Measurements from ENCODE around the gene PCDH1.

PCDH1 gene

DNA sequence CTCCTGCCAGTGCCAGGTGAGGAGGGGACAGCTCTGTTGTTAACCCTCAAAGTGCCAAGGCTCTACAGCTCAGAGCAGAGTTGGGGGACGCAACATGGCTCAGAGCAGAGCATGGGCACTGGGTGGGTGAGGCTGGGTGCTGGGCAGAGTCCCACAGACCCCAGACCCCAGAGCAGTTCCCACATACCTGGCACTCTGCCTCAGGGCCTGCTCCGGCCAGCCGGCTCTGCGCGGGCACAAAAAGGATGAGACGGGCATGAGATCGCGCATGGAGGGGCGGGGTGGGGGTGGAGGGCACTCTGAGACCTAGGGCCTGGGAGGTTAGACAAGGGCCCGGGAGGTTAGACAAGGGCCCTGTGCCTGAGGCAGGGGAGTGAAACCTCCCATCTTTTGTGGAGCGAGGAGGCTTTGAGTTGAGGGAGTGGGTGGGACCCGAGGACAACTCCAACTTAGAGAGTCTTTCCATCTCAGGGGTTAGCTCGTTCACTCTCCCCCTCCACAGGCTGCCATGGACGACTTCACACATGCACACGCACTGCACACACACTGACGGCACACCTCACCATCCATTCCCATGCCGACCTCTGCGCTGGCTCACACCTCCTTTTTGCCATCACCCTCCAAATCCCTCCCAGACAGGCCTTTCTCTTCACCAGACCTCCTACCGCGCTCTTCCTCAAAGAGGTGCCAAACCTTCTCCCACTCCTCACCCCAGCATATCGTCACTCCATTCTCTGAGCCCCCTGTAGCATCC, 22.0 kb downstream of the PCDH1 start:
- no peak overlapping the region for H3K4me3 ChIP-seq (ENCODE audit: control insufficient read depth, low read depth, low read length)
- TF ChIP-seq, protein P1, sequence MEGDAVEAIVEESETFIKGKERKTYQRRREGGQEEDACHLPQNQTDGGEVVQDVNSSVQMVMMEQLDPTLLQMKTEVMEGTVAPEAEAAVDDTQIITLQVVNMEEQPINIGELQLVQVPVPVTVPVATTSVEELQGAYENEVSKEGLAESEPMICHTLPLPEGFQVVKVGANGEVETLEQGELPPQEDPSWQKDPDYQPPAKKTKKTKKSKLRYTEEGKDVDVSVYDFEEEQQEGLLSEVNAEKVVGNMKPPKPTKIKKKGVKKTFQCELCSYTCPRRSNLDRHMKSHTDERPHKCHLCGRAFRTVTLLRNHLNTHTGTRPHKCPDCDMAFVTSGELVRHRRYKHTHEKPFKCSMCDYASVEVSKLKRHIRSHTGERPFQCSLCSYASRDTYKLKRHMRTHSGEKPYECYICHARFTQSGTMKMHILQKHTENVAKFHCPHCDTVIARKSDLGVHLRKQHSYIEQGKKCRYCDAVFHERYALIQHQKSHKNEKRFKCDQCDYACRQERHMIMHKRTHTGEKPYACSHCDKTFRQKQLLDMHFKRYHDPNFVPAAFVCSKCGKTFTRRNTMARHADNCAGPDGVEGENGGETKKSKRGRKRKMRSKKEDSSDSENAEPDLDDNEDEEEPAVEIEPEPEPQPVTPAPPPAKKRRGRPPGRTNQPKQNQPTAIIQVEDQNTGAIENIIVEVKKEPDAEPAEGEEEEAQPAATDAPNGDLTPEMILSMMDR (conservative IDR thresholded peaks at IDR 0.05; ENCODE audit: control insufficient read depth, insufficient read depth, low read depth, low read length) = no peak
- DNase-seq (ENCODE audit: low read depth) = no peak

DNA sequence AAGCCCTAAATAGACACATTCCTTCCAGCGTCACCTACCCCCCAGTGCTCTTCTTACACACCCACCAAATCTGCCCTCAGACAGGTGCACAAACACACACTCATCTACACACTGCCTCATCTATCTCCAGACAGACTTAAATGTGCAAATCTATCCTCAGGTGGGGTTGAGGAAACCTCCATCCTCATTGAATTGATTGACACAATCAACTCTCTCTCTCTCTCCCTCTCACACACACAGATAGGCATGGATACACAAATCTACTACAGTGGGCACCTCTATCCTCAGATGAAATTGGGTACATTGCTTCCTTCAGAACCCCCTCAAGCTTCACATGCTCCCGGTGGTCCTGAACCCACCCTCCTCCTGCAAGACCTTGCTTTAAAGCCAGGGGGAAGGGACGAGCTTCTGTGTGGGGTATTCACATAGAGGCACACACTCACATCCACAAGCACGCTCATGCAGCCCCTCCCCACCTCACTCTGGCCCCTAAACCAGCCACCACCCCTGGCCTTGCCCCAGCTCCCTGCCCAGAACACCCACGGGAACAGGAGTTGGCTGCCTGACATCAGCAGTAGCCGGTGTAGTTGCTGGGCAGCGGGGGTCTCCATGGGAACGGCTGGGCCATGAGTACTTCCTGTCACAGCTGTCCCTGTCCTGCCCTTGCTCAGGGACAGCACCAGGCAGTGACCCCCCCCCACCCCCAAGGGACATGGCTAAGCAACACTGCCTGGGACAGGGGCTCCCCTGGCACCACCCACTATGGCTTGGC, 22.8 kb downstream of the PCDH1 start:
- no peak overlapping the region for H3K4me3 ChIP-seq (ENCODE audit: control insufficient read depth, low read depth, low read length)
- TF ChIP-seq, protein P1 (conservative IDR thresholded peaks at IDR 0.05; ENCODE audit: control insufficient read depth, insufficient read depth, low read depth, low read length) = no peak
- no peak for DNase-seq (ENCODE audit: low read depth)

DNA sequence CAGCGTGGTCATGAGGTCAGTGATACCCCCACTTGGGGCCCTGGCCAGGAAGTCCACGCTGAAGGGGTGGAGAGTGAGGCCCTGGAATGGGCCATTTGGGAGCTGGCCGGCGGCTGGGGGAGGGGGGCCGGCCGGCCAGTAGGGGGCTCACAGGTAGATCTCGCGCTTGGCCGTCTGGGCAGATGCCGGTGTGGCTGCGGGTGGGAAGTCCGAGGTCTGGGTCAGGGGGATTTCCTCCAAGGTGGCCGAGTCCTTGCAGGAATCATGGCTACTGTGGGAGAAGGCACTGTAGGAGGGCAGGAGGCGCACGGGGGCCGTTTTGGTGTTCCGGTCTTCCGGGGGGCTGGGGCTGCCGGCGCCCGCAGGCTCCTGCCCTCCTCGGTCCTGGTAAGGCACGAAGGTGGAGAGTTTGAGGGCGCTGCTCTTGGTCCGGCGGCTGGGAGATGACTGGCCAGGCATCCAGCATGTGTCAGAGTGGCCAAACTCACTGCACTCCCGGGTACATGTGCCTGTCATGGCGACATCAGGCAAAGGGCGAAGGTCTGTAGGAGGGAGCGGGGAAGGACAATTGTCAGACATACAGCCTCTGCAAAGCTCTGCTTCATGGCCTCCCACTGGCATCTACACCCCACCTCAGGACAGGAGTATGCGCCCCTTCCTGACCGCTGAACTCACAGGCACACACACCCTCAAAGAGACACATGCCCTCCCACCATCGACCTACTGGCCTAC, 24.1 kb downstream of the PCDH1 start:
- H3K4me3 ChIP-seq (ENCODE audit: control insufficient read depth, low read depth, low read length) = no peak overlapping the region
- TF ChIP-seq, protein P1 (conservative IDR thresholded peaks at IDR 0.05; ENCODE audit: control insufficient read depth, insufficient read depth, low read depth, low read length) = no peak
- DNase-seq (ENCODE audit: low read depth) = no peak

DNA sequence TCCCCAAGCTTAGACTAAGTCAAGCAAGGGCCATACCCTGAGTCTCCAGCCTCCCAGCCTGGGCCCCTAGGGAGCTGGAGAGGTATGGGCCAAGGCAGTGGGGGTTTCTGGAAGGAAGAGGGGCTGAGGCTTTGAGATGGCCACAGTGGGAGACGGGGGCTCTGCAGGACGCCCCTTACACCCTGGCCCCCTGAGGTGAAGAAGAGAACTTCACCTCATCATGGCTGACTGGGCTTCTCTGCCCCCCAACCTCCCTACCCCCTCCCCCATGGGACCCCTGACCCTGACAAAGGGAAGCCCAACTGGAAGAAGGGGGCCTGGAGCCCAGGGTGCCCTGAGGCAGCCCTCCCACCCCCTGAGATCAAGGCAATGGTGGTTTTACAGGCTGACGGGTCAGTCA, 25.8 kb downstream of the PCDH1 start:
- H3K4me3 ChIP-seq (ENCODE audit: control insufficient read depth, low read depth, low read length) = no peak overlapping the region
- no peak for DNase-seq (ENCODE audit: low read depth)
- TF ChIP-seq, protein P1 (conservative IDR thresholded peaks at IDR 0.05; ENCODE audit: control insufficient read depth, insufficient read depth, low read depth, low read length) = no peak

DNA sequence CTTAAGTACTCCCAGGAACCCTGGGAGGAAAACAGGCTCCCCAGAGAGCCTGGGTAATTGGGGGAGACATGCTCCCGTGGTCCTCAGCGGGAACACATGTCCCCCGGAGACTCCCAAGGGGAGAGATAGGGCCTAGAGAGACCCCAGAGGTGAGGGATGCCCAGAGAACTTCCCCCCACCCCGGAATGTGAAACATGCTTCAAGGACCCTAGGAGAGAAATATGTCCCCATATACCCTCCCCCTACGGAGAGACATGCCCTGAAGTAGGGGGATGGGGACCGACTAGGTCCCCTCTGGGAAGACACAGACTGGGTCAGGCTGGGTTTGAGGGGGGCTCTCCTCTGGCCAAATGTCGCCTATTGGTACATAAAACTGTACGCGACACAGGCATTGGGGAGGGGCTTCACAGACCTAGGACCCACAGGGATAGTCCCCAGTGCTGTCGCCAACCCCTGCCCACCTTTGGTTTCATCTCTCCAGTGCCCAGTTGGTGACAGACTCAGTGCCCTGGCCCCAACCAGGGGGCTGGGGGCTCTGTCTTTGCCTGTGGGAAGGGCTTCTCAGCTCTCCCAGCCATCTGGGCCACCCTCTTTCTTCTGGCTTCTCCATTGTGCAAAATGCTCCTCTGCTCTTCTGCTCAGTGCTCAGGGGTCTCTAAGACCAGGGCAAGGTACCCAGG, 26.9 kb downstream of the PCDH1 start:
- TF ChIP-seq, protein P1 (conservative IDR thresholded peaks at IDR 0.05; ENCODE audit: control insufficient read depth, insufficient read depth, low read depth, low read length) = no peak
- H3K4me3 ChIP-seq (ENCODE audit: control insufficient read depth, low read depth, low read length) = no peak overlapping the region
- DNase-seq (ENCODE audit: low read depth) = no peak

DNA sequence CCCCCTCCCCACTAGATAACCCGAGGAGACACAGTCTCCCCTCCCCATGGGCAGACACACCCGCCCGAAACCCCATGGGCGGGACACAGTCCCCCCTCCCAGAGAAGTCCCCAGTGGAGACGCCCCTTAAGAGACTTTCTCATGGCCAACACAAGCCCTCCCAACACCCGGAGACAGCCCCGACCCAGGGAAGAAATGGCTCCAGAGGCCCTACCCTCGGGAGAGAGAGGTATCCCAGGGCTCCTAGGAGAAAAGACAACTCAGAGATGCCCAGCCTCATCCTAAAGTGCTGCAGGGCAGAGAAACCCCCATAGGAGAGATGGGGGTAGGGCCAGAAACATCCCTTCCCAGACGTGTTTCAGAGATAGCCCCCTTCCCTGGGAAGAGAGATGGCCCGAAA, 27.4 kb downstream of the PCDH1 start:
- DNase-seq (ENCODE audit: low read depth) = no peak
- no peak overlapping the region for H3K4me3 ChIP-seq (ENCODE audit: control insufficient read depth, low read depth, low read length)
- TF ChIP-seq, protein P1 (conservative IDR thresholded peaks at IDR 0.05; ENCODE audit: control insufficient read depth, insufficient read depth, low read depth, low read length) = no peak

Data from fibroblast of mammary gland (primary cell).